ENCODE measurements around the gene GFOD2. TPM values are rescaled to one million over a fixed set of nuclear protein-coding genes. Genes with fewer than 3 reads are reported as not detected.

GFOD2 gene
- total and polyA plus RNA-seq, 2 of the 8 experiments (the other 6 are each of a cell fraction or from before 2014, with no cell fraction given) = 21.4 to 33.2 TPM

GRCh38 chr16:67704110-67704509 lies 15.0 kb downstream of the GFOD2 start (continued):
- TF ChIP-seq, protein P1, sequence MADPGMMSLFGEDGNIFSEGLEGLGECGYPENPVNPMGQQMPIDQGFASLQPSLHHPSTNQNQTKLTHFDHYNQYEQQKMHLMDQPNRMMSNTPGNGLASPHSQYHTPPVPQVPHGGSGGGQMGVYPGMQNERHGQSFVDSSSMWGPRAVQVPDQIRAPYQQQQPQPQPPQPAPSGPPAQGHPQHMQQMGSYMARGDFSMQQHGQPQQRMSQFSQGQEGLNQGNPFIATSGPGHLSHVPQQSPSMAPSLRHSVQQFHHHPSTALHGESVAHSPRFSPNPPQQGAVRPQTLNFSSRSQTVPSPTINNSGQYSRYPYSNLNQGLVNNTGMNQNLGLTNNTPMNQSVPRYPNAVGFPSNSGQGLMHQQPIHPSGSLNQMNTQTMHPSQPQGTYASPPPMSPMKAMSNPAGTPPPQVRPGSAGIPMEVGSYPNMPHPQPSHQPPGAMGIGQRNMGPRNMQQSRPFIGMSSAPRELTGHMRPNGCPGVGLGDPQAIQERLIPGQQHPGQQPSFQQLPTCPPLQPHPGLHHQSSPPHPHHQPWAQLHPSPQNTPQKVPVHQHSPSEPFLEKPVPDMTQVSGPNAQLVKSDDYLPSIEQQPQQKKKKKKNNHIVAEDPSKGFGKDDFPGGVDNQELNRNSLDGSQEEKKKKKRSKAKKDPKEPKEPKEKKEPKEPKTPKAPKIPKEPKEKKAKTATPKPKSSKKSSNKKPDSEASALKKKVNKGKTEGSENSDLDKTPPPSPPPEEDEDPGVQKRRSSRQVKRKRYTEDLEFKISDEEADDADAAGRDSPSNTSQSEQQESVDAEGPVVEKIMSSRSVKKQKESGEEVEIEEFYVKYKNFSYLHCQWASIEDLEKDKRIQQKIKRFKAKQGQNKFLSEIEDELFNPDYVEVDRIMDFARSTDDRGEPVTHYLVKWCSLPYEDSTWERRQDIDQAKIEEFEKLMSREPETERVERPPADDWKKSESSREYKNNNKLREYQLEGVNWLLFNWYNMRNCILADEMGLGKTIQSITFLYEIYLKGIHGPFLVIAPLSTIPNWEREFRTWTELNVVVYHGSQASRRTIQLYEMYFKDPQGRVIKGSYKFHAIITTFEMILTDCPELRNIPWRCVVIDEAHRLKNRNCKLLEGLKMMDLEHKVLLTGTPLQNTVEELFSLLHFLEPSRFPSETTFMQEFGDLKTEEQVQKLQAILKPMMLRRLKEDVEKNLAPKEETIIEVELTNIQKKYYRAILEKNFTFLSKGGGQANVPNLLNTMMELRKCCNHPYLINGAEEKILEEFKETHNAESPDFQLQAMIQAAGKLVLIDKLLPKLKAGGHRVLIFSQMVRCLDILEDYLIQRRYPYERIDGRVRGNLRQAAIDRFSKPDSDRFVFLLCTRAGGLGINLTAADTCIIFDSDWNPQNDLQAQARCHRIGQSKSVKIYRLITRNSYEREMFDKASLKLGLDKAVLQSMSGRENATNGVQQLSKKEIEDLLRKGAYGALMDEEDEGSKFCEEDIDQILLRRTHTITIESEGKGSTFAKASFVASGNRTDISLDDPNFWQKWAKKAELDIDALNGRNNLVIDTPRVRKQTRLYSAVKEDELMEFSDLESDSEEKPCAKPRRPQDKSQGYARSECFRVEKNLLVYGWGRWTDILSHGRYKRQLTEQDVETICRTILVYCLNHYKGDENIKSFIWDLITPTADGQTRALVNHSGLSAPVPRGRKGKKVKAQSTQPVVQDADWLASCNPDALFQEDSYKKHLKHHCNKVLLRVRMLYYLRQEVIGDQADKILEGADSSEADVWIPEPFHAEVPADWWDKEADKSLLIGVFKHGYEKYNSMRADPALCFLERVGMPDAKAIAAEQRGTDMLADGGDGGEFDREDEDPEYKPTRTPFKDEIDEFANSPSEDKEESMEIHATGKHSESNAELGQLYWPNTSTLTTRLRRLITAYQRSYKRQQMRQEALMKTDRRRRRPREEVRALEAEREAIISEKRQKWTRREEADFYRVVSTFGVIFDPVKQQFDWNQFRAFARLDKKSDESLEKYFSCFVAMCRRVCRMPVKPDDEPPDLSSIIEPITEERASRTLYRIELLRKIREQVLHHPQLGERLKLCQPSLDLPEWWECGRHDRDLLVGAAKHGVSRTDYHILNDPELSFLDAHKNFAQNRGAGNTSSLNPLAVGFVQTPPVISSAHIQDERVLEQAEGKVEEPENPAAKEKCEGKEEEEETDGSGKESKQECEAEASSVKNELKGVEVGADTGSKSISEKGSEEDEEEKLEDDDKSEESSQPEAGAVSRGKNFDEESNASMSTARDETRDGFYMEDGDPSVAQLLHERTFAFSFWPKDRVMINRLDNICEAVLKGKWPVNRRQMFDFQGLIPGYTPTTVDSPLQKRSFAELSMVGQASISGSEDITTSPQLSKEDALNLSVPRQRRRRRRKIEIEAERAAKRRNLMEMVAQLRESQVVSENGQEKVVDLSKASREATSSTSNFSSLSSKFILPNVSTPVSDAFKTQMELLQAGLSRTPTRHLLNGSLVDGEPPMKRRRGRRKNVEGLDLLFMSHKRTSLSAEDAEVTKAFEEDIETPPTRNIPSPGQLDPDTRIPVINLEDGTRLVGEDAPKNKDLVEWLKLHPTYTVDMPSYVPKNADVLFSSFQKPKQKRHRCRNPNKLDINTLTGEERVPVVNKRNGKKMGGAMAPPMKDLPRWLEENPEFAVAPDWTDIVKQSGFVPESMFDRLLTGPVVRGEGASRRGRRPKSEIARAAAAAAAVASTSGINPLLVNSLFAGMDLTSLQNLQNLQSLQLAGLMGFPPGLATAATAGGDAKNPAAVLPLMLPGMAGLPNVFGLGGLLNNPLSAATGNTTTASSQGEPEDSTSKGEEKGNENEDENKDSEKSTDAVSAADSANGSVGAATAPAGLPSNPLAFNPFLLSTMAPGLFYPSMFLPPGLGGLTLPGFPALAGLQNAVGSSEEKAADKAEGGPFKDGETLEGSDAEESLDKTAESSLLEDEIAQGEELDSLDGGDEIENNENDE (IDR thresholded peaks at IDR 0.05; ENCODE audit: insufficient replicate concordance, low read length) = no peak
- TF ChIP-seq CBX5 (IDR thresholded peaks at IDR 0.05; ENCODE audit: low read depth, low read length) = no peak
- no peak for TF ChIP-seq ATF3 (IDR thresholded peaks at IDR 0.05; ENCODE audit: insufficient read depth, low read depth, low read length)
- TF ChIP-seq, protein P2, sequence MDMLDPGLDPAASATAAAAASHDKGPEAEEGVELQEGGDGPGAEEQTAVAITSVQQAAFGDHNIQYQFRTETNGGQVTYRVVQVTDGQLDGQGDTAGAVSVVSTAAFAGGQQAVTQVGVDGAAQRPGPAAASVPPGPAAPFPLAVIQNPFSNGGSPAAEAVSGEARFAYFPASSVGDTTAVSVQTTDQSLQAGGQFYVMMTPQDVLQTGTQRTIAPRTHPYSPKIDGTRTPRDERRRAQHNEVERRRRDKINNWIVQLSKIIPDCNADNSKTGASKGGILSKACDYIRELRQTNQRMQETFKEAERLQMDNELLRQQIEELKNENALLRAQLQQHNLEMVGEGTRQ (IDR thresholded peaks at IDR 0.05; ENCODE audit: low read length) = no peak

Measured in H1 (cell line).